GM18507 (cell line): Measurements from ENCODE around the gene LTBP2.
A peak's percentile ranks its signal among the peaks of the same experiment; 100 is the strongest.

ENCODE experiments used
- DNase-seq: peaks from one replicate; pipeline ENCODE4 v3.0.0; 2011; ENCODE audit warnings: low read depth; ENCODE audit not compliant: insufficient read length; ENCODE audit errors: extremely low spot score
- FAIRE-seq: peaks from 2 replicates; lab custom pipeline; 2011; peaks lifted over from hg19 to GRCh38; lab: Jason Lieb, UNC

The LTBP2 gene

GRCh38 chr14:74503291-74503937, 108.6 kb downstream of the LTBP2 start:
- DNase-seq (no peak), FAIRE-seq (no peak)

- DNase-seq: no peak
- peak; percentile 75 for FAIRE-seq
Observed at GRCh38 chr14:74502236-74503019, 109.6 kb downstream of the LTBP2 start.

- no peak for FAIRE-seq
- no peak for DNase-seq
Observed at GRCh38 chr14:74501691-74502090, 110.3 kb downstream of the LTBP2 start.

GRCh38 chr14:74501135-74501614, 110.9 kb downstream of the LTBP2 start:
- no peak for FAIRE-seq
- no peak for DNase-seq

- DNase-seq: no peak
- no peak for FAIRE-seq
Observed at GRCh38 chr14:74500417-74501134, 111.5 kb downstream of the LTBP2 start.

- DNase-seq: no peak
- no peak for FAIRE-seq
Observed at GRCh38 chr14:74495356-74495755, 116.7 kb downstream of the LTBP2 start.

GRCh38 chr14:74493343-74494261, 118.4 kb downstream of the LTBP2 start, which contains the start of gene ISCA2:
TSS of gene ISCA2 (plus strand) at chr14:74493765. CDS start at chr14:74493775, 10 bp downstream.
- peak; percentile 96 for FAIRE-seq
- DNase-seq: peak; percentile 96

GRCh38 chr14:74492776-74493342, 119.2 kb downstream of the LTBP2 start, which contains the start of gene NPC2:
TSS of gene NPC2 (minus strand) at chr14:74493305. CDS start at chr14:74493274, 31 bp downstream.
- no peak for FAIRE-seq

GRCh38 chr14:74491956-74492775, 119.9 kb downstream of the LTBP2 start:
- FAIRE-seq (peak; percentile 78), DNase-seq (no peak)

More at GRCh38 chr14:74492776-74493342, 119.2 kb downstream of the LTBP2 start, which contains the start of gene NPC2:
- no peak for DNase-seq

GRCh38 chr14:74490486-74490885, 121.6 kb downstream of the LTBP2 start:
- FAIRE-seq: no peak
- DNase-seq: no peak

- DNase-seq (no peak), FAIRE-seq (no peak)
Observed at GRCh38 chr14:74488786-74489397, 123.1 kb downstream of the LTBP2 start.

- no peak for FAIRE-seq
- no peak for DNase-seq
Observed at GRCh38 chr14:74486164-74486563, 125.9 kb downstream of the LTBP2 start.

GRCh38 chr14:74483321-74483720, 128.7 kb downstream of the LTBP2 start:
- DNase-seq (no peak), FAIRE-seq (no peak)

- DNase-seq (no peak), FAIRE-seq (no peak)
Observed at GRCh38 chr14:74482571-74482970, 129.5 kb downstream of the LTBP2 start.

GRCh38 chr14:74480046-74480445, 132.0 kb downstream of the LTBP2 start:
- FAIRE-seq (no peak), DNase-seq (no peak)

- FAIRE-seq: peak; percentile 9
- DNase-seq: no peak
Observed at GRCh38 chr14:74478996-74479635, 132.9 kb downstream of the LTBP2 start.

GRCh38 chr14:74476607-74477006, 135.4 kb downstream of the LTBP2 start:
- no peak for FAIRE-seq
- no peak for DNase-seq
